ENCODE data around the gene C12orf60. TPM values are rescaled to one million over a fixed set of nuclear protein-coding genes. Genes with fewer than 3 reads are reported as not detected.
A peak's percentile ranks its signal among the peaks of the same experiment; 100 is the strongest.

The C12orf60 gene
- total and polyA plus RNA-seq, 2 of the 8 experiments (the other 6 are each of a cell fraction or from before 2014, with no cell fraction given): 1.2 to 1.5 TPM

DNA sequence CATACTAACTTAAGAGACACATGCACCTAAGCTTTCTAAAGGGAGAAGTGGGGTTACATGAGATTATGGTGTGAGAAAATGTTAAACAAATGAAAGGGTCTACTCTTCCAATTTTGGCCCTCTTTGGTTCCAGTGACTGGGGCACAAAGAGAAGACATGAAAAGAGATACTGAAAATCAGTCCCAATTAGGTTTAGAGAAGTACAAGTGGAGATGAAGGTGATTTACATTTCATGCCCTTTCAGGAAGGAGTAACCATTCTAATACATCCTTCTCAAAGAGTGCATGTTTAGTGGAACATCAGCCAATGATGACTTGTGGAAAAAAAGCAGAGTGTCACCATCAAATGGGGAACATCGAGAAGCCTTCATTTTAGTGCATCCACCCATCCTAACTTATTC, 67.8 kb downstream of the C12orf60 start:
- H3K79me1 ChIP-seq (ENCODE audit: low read depth, low read length): no peaks in the 10 kb centered on the region
- no peak overlapping the region for H2BK120ac ChIP-seq (replicated peaks; ENCODE audit: low read depth, low read length)
- no peak overlapping the region for H3K56ac ChIP-seq (replicated peaks; ENCODE audit: insufficient read length, low read depth, low read length)
- ChIA-PET CTCF (ENCODE audit: partially characterized antibody) (no interaction called here), POLR2A (ENCODE audit: partially characterized antibody) (no interaction called here)
- WGBS, 2 experiments (ENCODE audit: extremely low coverage in 1 of 2, insufficient coverage in 1 of 2, insufficient read length in 1 of 2, insufficient replicate concordance in 2 of 2, low coverage in 1 of 2, low lambda C conversion rate in 2 of 2, missing lambda C conversion rate in 1 of 2): 100% methylated on average over 1 of the region's 1 CpG; no CpG with 5 or more reads in 1 of the 2 experiments
- H3K4me1 ChIP-seq (replicated peaks in 1 of 4; ENCODE audit: control insufficient read depth in 3 of 4, insufficient read depth in 4 of 4, low read length in 3 of 4): no peaks in the 10 kb centered on the region
- FAIRE-seq: no peak
- H2AFZ ChIP-seq (ENCODE audit: low read length): no peak overlapping the region
- H4K20me1 ChIP-seq (replicated peaks in 1 of 2; ENCODE audit: control insufficient read depth in 1 of 2, insufficient read depth in 2 of 2, low read length in 2 of 2): no peaks in the 10 kb centered on the region
- H2BK12ac ChIP-seq (ENCODE audit: low read depth, low read length): no peak overlapping the region
- H2BK20ac ChIP-seq (ENCODE audit: low read length): no peak overlapping the region
- no peak for DNase-seq (ENCODE audit: low read depth in 1 of 2, low spot score in 2 of 2)
- no peak overlapping the region for H3K23ac ChIP-seq (ENCODE audit: insufficient read length)
- H4K8ac ChIP-seq (ENCODE audit: extremely low read depth, insufficient read depth, low read length): no peak overlapping the region
- no peak overlapping the region for H3K14ac ChIP-seq (ENCODE audit: insufficient read length)
- no peaks in the 10 kb centered on the region for H3K27me3 ChIP-seq (replicated peaks in 1 of 4; ENCODE audit: control insufficient read depth in 3 of 4, extremely low read depth in 1 of 4, insufficient read depth in 3 of 4, low read length in 3 of 4)
- H3K36me3 ChIP-seq (ENCODE audit: control insufficient read depth in 2 of 4, insufficient read depth in 4 of 4, low read length in 3 of 4): no peaks in the 10 kb centered on the region
- no peaks in the 10 kb centered on the region for H3K23me2 ChIP-seq (ENCODE audit: low read depth, low read length)
- H3K9ac ChIP-seq (replicated peaks in 1 of 4; ENCODE audit: extremely low read depth in 1 of 4, low read depth in 3 of 4, low read length in 3 of 4): peak overlapping the region in 1 of 4 experiments; percentile 49; a peak in 1 of 7 replicates
- no peak overlapping the region for H3K4me2 ChIP-seq (ENCODE audit: insufficient read depth in 1 of 2, low read depth in 2 of 2, low read length in 2 of 2)
- no peaks in the 10 kb centered on the region for H3K79me2 ChIP-seq (ENCODE audit: control insufficient read depth in 1 of 2, insufficient read depth in 2 of 2, low read length in 2 of 2)
- no peak overlapping the region for H2BK5ac ChIP-seq (ENCODE audit: low read depth, low read length)
- H2BK15ac ChIP-seq (ENCODE audit: low read length): no peak overlapping the region
- TF ChIP-seq RBBP5 (IDR thresholded peaks at IDR 0.05; ENCODE audit: borderline replicate concordance, low read depth, low read length): no peak
- no peak overlapping the region for H3K27ac ChIP-seq (ENCODE audit: low read depth, low read length)
- H3K4ac ChIP-seq (replicated peaks; ENCODE audit: insufficient read length, low read depth, low read length): no peak overlapping the region
- peaks cover 12 to 17% of the 10 kb centered on the region in 2 experiments for H3K9me3 ChIP-seq (ENCODE audit: insufficient read depth in 2 of 2, low read depth in 1 of 2, low read length in 1 of 2)
- no peak overlapping the region for H2AK5ac ChIP-seq (ENCODE audit: low read depth, low read length)
- no peak overlapping the region for H3K4me3 ChIP-seq (ENCODE audit: extremely low read depth in 1 of 4, insufficient read depth in 2 of 4, low read depth in 3 of 4, low read length in 4 of 4)
- no peak overlapping the region for H3K18ac ChIP-seq (ENCODE audit: extremely low read depth, low read length)
- H4K5ac ChIP-seq (ENCODE audit: insufficient read length, low read depth, low read length): no peak overlapping the region
- H4K91ac ChIP-seq (replicated peaks; ENCODE audit: insufficient read length, low read length): no peak overlapping the region

All from H1 (cell line).